Trophoblast cell (in vitro differentiated cells and primary cell): ENCODE measurements around the gene CREB5.

Source experiments
- DNase-seq, 2 donors: peaks; one replicate each; pipeline ENCODE4 v3.0.0-alpha.2; 2016
- H2AFZ ChIP-seq: 2 replicates; pipeline ENCODE4 v1.6.1; 2013; ENCODE audit warnings: low read length, moderate library complexity, mild to moderate bottlenecking; ENCODE audit not compliant: insufficient read depth, poor library complexity
- H2AK5ac ChIP-seq: 2 replicates; pipeline ENCODE4 v1.6.1; 2013; ENCODE audit warnings: mild to moderate bottlenecking, low read length
- H2BK120ac ChIP-seq: 2 replicates; pipeline ENCODE4 v1.6.1; 2013; ENCODE audit warnings: low read length, mild to moderate bottlenecking, moderate library complexity; ENCODE audit not compliant: insufficient read depth, poor library complexity
- H2BK12ac ChIP-seq: 2 replicates; pipeline ENCODE4 v1.6.1; 2013; ENCODE audit warnings: mild to moderate bottlenecking, low read length, moderate library complexity
- H2BK5ac ChIP-seq: 2 replicates; pipeline ENCODE4 v1.6.1; 2013; ENCODE audit warnings: low read length, low read depth, moderate library complexity, mild to moderate bottlenecking; ENCODE audit not compliant: poor library complexity
- H3K14ac ChIP-seq: 2 replicates; pipeline ENCODE4 v1.6.1; 2013; ENCODE audit warnings: mild to moderate bottlenecking, low read length
- H3K18ac ChIP-seq: 2 replicates; pipeline ENCODE4 v1.6.1; 2013; ENCODE audit warnings: mild to moderate bottlenecking, low read length
- H3K23ac ChIP-seq: 2 replicates; pipeline ENCODE4 v1.6.1; 2013; ENCODE audit warnings: low read length
- H3K27ac ChIP-seq: 2 replicates; pipeline ENCODE4 v1.5.1; 2013; ENCODE audit warnings: low read depth, mild to moderate bottlenecking, inconsistent platforms, low read length, moderate library complexity
- H3K27me3 ChIP-seq: 2 replicates; pipeline ENCODE4 v1.6.1; 2013; ENCODE audit warnings: inconsistent platforms, mild to moderate bottlenecking, low read length, moderate library complexity; ENCODE audit not compliant: insufficient read depth
- H3K36me3 ChIP-seq, 2 experiments: 1 replicate in 1 of 2; 2 replicates in 1 of 2; pipeline ENCODE4 v1.6.1; 2013; ENCODE audit warnings: low read length in 2 of 2, mild to moderate bottlenecking in 2 of 2, moderate library complexity in 1 of 2; ENCODE audit not compliant: insufficient read depth in 2 of 2, control insufficient read depth in 1 of 2
- H3K4ac ChIP-seq: 2 replicates; pipeline ENCODE4 v1.6.1; 2013; ENCODE audit warnings: low read depth, mild to moderate bottlenecking, low read length, moderate library complexity
- H3K4me1 ChIP-seq, 2 experiments: 1 replicate in 1 of 2; 2 replicates in 1 of 2; pipeline ENCODE4 v1.6.1; 2013; ENCODE audit warnings: low read length in 2 of 2, mild to moderate bottlenecking in 2 of 2, moderate library complexity in 1 of 2; ENCODE audit not compliant: insufficient read depth in 2 of 2, control insufficient read depth in 1 of 2
- H3K4me2 ChIP-seq: 2 replicates; pipeline ENCODE4 v1.6.1; 2013; ENCODE audit warnings: inconsistent platforms, mild to moderate bottlenecking, low read length, moderate library complexity
- H3K4me3 ChIP-seq: 2 replicates; pipeline ENCODE4 v1.5.1; 2013; ENCODE audit warnings: mild to moderate bottlenecking, low read depth, low read length, inconsistent platforms
- H3K79me1 ChIP-seq: one replicate; pipeline ENCODE4 v1.6.1; 2013; ENCODE audit warnings: low read length
- H3K79me2 ChIP-seq: 2 replicates; pipeline ENCODE4 v1.6.1; 2013; ENCODE audit warnings: low read length, mild to moderate bottlenecking; ENCODE audit not compliant: control insufficient read depth, insufficient read depth, poor library complexity
- H3K9ac ChIP-seq: 2 replicates; pipeline ENCODE4 v1.6.1; 2013; ENCODE audit warnings: mild to moderate bottlenecking, low read length
- H3K9me3 ChIP-seq: 2 replicates; pipeline ENCODE4 v1.6.1; 2013; ENCODE audit warnings: low read depth, mild to moderate bottlenecking, control low read depth, inconsistent platforms, low read length; ENCODE audit not compliant: insufficient read depth
- H4K12ac ChIP-seq: 2 replicates; pipeline ENCODE4 v1.6.1; 2013; ENCODE audit warnings: low read depth, mild to moderate bottlenecking, low read length, moderate library complexity
- H4K8ac ChIP-seq: 2 replicates; pipeline ENCODE4 v1.6.1; 2013; ENCODE audit warnings: low read depth, mild to moderate bottlenecking, low read length, moderate library complexity
- H4K91ac ChIP-seq: one replicate; pipeline ENCODE4 v1.6.1; 2013; ENCODE audit warnings: low read depth, mild to moderate bottlenecking, low read length, moderate library complexity
- WGBS: extraction: QIAGEN DNeasy Blood & Tissue Kit; methylation state at CpG from one replicate; pipeline ENCODE4 v1.1.7; 2013; ENCODE audit warnings: missing lambda C conversion rate; ENCODE audit not compliant: insufficient read length, insufficient coverage; ENCODE audit errors: extremely low coverage; 5-methylcytosine and 5-hydroxymethylcytosine counted together

Gene CREB5

GRCh38 chr7:28556671-28557070, 144.4 kb downstream of the CREB5 start:
- no peak overlapping the region for H3K4me3 ChIP-seq
- H3K23ac ChIP-seq, result no peak overlapping the region
- H3K9me3 ChIP-seq, result no peaks in the 10 kb centered on the region
- DNase-seq, result no peak
- H3K4ac ChIP-seq, result no peak overlapping the region
- no peak overlapping the region for H2AFZ ChIP-seq
- H3K4me1 ChIP-seq, result peaks cover 0 to 2% of the 10 kb centered on the region in 2 experiments
- no peaks in the 10 kb centered on the region for H3K79me2 ChIP-seq
- no peak overlapping the region for H4K8ac ChIP-seq
- no peak overlapping the region for H3K18ac ChIP-seq
- no peak overlapping the region for H4K12ac ChIP-seq
- H3K4me2 ChIP-seq, result no peak overlapping the region
- no peaks in the 10 kb centered on the region for H3K27me3 ChIP-seq
- no peak overlapping the region for H3K27ac ChIP-seq
- no peak overlapping the region for H4K91ac ChIP-seq
- no peak overlapping the region for H2BK5ac ChIP-seq
- no peak overlapping the region for H2AK5ac ChIP-seq
- H3K9ac ChIP-seq, result no peak overlapping the region
- no peaks in the 10 kb centered on the region for H3K36me3 ChIP-seq
- no peak overlapping the region for H3K14ac ChIP-seq
- H3K79me1 ChIP-seq, result no peaks in the 10 kb centered on the region
- no peak overlapping the region for H2BK120ac ChIP-seq
- H2BK12ac ChIP-seq, result no peak overlapping the region
- WGBS, result no CpG with 5 or more reads among the region's 2 CpGs

- Histone ChIP-seq H3K9ac (no peak overlapping the region), H3K4me3 (no peak overlapping the region), H3K4ac (no peak overlapping the region), H3K27ac (no peak overlapping the region), H3K27me3 (no peaks in the 10 kb centered on the region), H2AFZ (no peak overlapping the region), H2AK5ac (no peak overlapping the region), H3K4me1 (peaks cover 0 to 2% of the 10 kb centered on the region in 2 experiments), H3K18ac (no peak overlapping the region), H2BK12ac (no peak overlapping the region), H4K8ac (no peak overlapping the region), H3K14ac (no peak overlapping the region), H3K36me3 (no peaks in the 10 kb centered on the region), H3K4me2 (no peak overlapping the region), H3K9me3 (no peaks in the 10 kb centered on the region), H4K91ac (no peak overlapping the region), H3K23ac (no peak overlapping the region), H3K79me1 (no peaks in the 10 kb centered on the region), H3K79me2 (no peaks in the 10 kb centered on the region), H2BK5ac (no peak overlapping the region), H4K12ac (no peak overlapping the region), H2BK120ac (no peak overlapping the region)
- DNase-seq, result no peak
- no CpG with 5 or more reads among the region's 1 CpG for WGBS
These were observed 145.9 kb downstream of the CREB5 start for GRCh38 chr7:28558236-28558635.

GRCh38 chr7:28560767-28561166, 148.4 kb downstream of the CREB5 start:
- no peak overlapping the region for H4K8ac ChIP-seq
- H2BK5ac ChIP-seq, result no peak overlapping the region
- no CpG with 5 or more reads among the region's 38 CpGs for WGBS
- H3K4me2 ChIP-seq, result no peak overlapping the region
- DNase-seq, result no peak
- H4K91ac ChIP-seq, result no peak overlapping the region
- no peak overlapping the region for H3K14ac ChIP-seq
- no peaks in the 10 kb centered on the region for H3K79me1 ChIP-seq
- H3K4me3 ChIP-seq, result no peak overlapping the region
- H3K27ac ChIP-seq, result no peak overlapping the region
- no peaks in the 10 kb centered on the region for H3K79me2 ChIP-seq
- H3K4ac ChIP-seq, result no peak overlapping the region
- no peaks in the 10 kb centered on the region for H3K27me3 ChIP-seq
- no peaks in the 10 kb centered on the region for H3K36me3 ChIP-seq
- no peak overlapping the region for H2AK5ac ChIP-seq
- H2BK120ac ChIP-seq, result no peak overlapping the region
- H3K18ac ChIP-seq, result no peak overlapping the region
- no peak overlapping the region for H3K23ac ChIP-seq
- H3K9me3 ChIP-seq, result no peaks in the 10 kb centered on the region
- H3K9ac ChIP-seq, result no peak overlapping the region
- H2AFZ ChIP-seq, result no peak overlapping the region
- peaks cover 0 to 2% of the 10 kb centered on the region in 2 experiments for H3K4me1 ChIP-seq
- H2BK12ac ChIP-seq, result no peak overlapping the region
- H4K12ac ChIP-seq, result no peak overlapping the region

- Histone ChIP-seq H4K91ac (no peak overlapping the region), H2BK12ac (no peak overlapping the region), H3K27me3 (no peaks in the 10 kb centered on the region), H3K79me2 (no peaks in the 10 kb centered on the region), H3K79me1 (no peaks in the 10 kb centered on the region), H2BK5ac (no peak overlapping the region), H3K14ac (no peak overlapping the region), H2AFZ (no peak overlapping the region), H4K12ac (no peak overlapping the region), H3K36me3 (no peaks in the 10 kb centered on the region), H3K4me2 (no peak overlapping the region), H3K23ac (no peak overlapping the region), H4K8ac (no peak overlapping the region), H2BK120ac (no peak overlapping the region), H3K4me3 (no peak overlapping the region), H3K27ac (no peak overlapping the region), H3K4ac (no peak overlapping the region), H3K4me1 (no peaks in the 10 kb centered on the region), H3K9ac (no peak overlapping the region), H3K18ac (no peak overlapping the region), H2AK5ac (no peak overlapping the region), H3K9me3 (no peaks in the 10 kb centered on the region)
- DNase-seq, result no peak
- WGBS, result no CpG with 5 or more reads among the region's 3 CpGs
These were observed 151.7 kb downstream of the CREB5 start for GRCh38 chr7:28564033-28564432.
